ENCODE data around the gene VSIG8. TPM values are rescaled to one million over a fixed set of nuclear protein-coding genes. Genes with fewer than 3 reads are reported as not detected.

VSIG8 gene
- total and polyA plus RNA-seq, 2 of the 4 experiments (the other 2 are of a cell fraction) = not detected

- DNase-seq = no peak
- Histone ChIP-seq H2BK5ac (ENCODE audit: low read depth, low read length, poor library complexity, severe bottlenecking) (no peak overlapping the region), H4K91ac (ENCODE audit: insufficient read depth, low read depth, low read length) (no peak overlapping the region), H3K14ac (replicated peaks; ENCODE audit: low read depth, low read length) (no peak overlapping the region), H3K18ac (ENCODE audit: low read depth, low read length) (no peak overlapping the region), H4K20me1 (ENCODE audit: insufficient read depth, low read length) (no peaks in the 10 kb centered on the region), H2BK20ac (ENCODE audit: low read depth, low read length) (no peak overlapping the region), H2AK5ac (ENCODE audit: low read depth, low read length) (no peak overlapping the region), H3K23ac (ENCODE audit: low read depth, low read length) (no peak overlapping the region), H3K9ac (ENCODE audit: low read depth, low read length) (no peak overlapping the region), H3K4ac (ENCODE audit: low read depth, low read length) (no peak overlapping the region), H3K4me1 (ENCODE audit: control insufficient read depth, insufficient read depth, low read length) (peaks cover 8% of the 10 kb centered on the region), H3K4me3 (ENCODE audit: insufficient read depth, low read depth, low read length) (no peak overlapping the region), H2BK15ac (ENCODE audit: low read depth, low read length) (no peak overlapping the region), H3K27ac (ENCODE audit: insufficient read depth, low read length) (no peak overlapping the region), H4K8ac (ENCODE audit: low read depth in 2 of 2, low read length in 2 of 2) (no peak overlapping the region), H3K36me3 (ENCODE audit: control insufficient read depth, insufficient read depth, low read length) (no peaks in the 10 kb centered on the region), H4K5ac (ENCODE audit: low read depth, low read length) (no peak overlapping the region), H2BK120ac (ENCODE audit: low read depth, low read length) (no peak overlapping the region), H3K79me1 (ENCODE audit: low read depth in 1 of 2, low read length in 2 of 2) (no peaks in the 10 kb centered on the region), H3K9me3 (ENCODE audit: control insufficient read depth, insufficient read depth, low read length) (no peaks in the 10 kb centered on the region), H2AFZ (replicated peaks; ENCODE audit: low read length, poor library complexity) (no peak overlapping the region), H3K4me2 (ENCODE audit: low read depth, low read length) (no peak overlapping the region), H3K27me3 (ENCODE audit: control insufficient read depth, insufficient read depth, low read length) (peaks cover 2% of the 10 kb centered on the region; the same call in 1 of the 2 replicates), H3K56ac (ENCODE audit: extremely low read depth, insufficient read depth, low read length) (no peak overlapping the region), H2AK9ac (replicated peaks; ENCODE audit: low read depth, low read length, poor library complexity) (no peak overlapping the region), H3K9me1 (ENCODE audit: insufficient read depth, low read length) (0 out of 2 replicates have a peak, but pooled peaks cover 3% of the 10 kb centered on the region)
- dilution Hi-C loops (cut with HindIII; ENCODE audit: low sequenced_read_pairs, unreplicated experiment) (no loop called here), in situ Hi-C loops (cut with MboI; ENCODE audit: low sequenced_read_pairs) (no loop called here), intact Hi-C loops (cut with micrococcal nuclease) (no loop called here)
- no CpG with 5 or more reads among the region's 1 CpG for WGBS, 2 experiments (ENCODE audit: extremely low coverage in 2 of 2, insufficient read length in 1 of 2)
- no TSS peak for BruUV-seq (replicated peaks)
- ChIA-PET POLR2A (ENCODE audit: unreplicated experiment) (no interaction called here), CTCF (no interaction called here)
- TF ChIP-seq RFX5 (IDR thresholded peaks at IDR 0.05; ENCODE audit: low read depth, low read length) = no peak
- TF ChIP-seq ELK1 (IDR thresholded peaks at IDR 0.05; ENCODE audit: borderline replicate concordance, low read depth, low read length) = no peak
- TF ChIP-seq MAZ (IDR thresholded peaks at IDR 0.05; ENCODE audit: borderline replicate concordance, low read depth, low read length) = no peak
- TF ChIP-seq FOS (IDR thresholded peaks at IDR 0.05; ENCODE audit: low read depth, low read length) = no peak
- TF ChIP-seq MXI1 (IDR thresholded peaks at IDR 0.05; ENCODE audit: borderline replicate concordance, low read depth, low read length) = no peak
- ATAC-seq (ENCODE audit: low read depth) = no peak
These were observed 3.6 kb upstream of the VSIG8 start for GRCh38 chr1:159866066-159866465.

All from IMR-90 (cell line).